Nephron progenitor cell (in vitro differentiated cells): Measurements from ENCODE around the gene L3HYPDH.

Experiments used
- DNase-seq: peaks from one replicate; pipeline ENCODE4 v3.0.0; 2021
- H3K27ac Mint-ChIP-seq: 2 replicates; pipeline ENCODE4 v1.8.0; 2021; ENCODE audit warnings: mild to moderate bottlenecking, moderate library complexity, mixed read lengths
- H3K27me3 Mint-ChIP-seq: 2 replicates; pipeline ENCODE4 v1.8.0; 2021; ENCODE audit warnings: mild to moderate bottlenecking, low read depth, mixed read lengths; ENCODE audit not compliant: poor library complexity
- H3K36me3 Mint-ChIP-seq: 2 replicates; pipeline ENCODE4 v1.8.0; 2021; ENCODE audit warnings: low read depth, mixed read lengths
- H3K4me1 Mint-ChIP-seq: 2 replicates; pipeline ENCODE4 v1.8.0; 2021; ENCODE audit warnings: mixed read lengths
- H3K4me3 Mint-ChIP-seq: 2 replicates; pipeline ENCODE4 v1.8.0; 2021; ENCODE audit warnings: mild to moderate bottlenecking, moderate library complexity, mixed read lengths
- H3K9me3 Mint-ChIP-seq: 2 replicates; pipeline ENCODE4 v1.8.0; 2021; ENCODE audit warnings: mild to moderate bottlenecking, moderate library complexity, mixed read lengths
- TF ChIP-seq, protein P1 (sequence below): fragments of 200-600 bp; sonication (generic); IDR thresholded peaks from 2 replicates; pipeline ENCODE4 v1.5.0; 2021; ENCODE audit warnings: antibody characterized with exemption

L3HYPDH gene

DNA sequence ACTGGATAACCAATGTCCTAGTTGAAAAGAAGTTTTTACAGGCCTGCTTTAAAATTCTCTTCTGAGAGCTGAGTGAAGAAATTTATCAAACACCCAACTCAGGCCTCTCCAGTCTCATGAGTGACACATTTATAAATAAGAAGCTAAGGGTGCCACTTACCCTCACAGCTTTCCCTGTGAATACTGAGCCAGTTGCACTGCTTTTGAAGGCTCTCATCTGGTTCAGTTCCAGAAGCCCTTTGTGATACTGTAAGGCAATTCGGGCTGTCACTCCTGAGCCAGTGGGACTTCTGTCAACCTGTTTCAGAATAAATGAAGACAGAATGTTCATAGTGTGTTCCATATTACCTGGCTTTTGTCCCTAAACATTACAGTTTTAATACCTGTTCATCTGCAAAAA lies 8.5 kb downstream of the L3HYPDH start:
- H3K4me3 Mint-ChIP-seq = no peak overlapping the region
- no peaks in the 10 kb centered on the region for H3K27me3 Mint-ChIP-seq
- H3K27ac Mint-ChIP-seq = no peak overlapping the region
- H3K9me3 Mint-ChIP-seq = no peaks in the 10 kb centered on the region
- DNase-seq = no peak
- H3K4me1 Mint-ChIP-seq = peaks cover 14% of the 10 kb centered on the region
- H3K36me3 Mint-ChIP-seq = peaks cover 31% of the 10 kb centered on the region
- TF ChIP-seq, protein P1, sequence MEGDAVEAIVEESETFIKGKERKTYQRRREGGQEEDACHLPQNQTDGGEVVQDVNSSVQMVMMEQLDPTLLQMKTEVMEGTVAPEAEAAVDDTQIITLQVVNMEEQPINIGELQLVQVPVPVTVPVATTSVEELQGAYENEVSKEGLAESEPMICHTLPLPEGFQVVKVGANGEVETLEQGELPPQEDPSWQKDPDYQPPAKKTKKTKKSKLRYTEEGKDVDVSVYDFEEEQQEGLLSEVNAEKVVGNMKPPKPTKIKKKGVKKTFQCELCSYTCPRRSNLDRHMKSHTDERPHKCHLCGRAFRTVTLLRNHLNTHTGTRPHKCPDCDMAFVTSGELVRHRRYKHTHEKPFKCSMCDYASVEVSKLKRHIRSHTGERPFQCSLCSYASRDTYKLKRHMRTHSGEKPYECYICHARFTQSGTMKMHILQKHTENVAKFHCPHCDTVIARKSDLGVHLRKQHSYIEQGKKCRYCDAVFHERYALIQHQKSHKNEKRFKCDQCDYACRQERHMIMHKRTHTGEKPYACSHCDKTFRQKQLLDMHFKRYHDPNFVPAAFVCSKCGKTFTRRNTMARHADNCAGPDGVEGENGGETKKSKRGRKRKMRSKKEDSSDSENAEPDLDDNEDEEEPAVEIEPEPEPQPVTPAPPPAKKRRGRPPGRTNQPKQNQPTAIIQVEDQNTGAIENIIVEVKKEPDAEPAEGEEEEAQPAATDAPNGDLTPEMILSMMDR = no peak

- no peaks in the 10 kb centered on the region for H3K9me3 Mint-ChIP-seq
- no peaks in the 10 kb centered on the region for H3K27me3 Mint-ChIP-seq
- H3K27ac Mint-ChIP-seq = no peak overlapping the region
- no peak overlapping the region for H3K4me3 Mint-ChIP-seq
- H3K4me1 Mint-ChIP-seq = no peaks in the 10 kb centered on the region
- H3K36me3 Mint-ChIP-seq = peaks cover 31% of the 10 kb centered on the region
- TF ChIP-seq, protein P1 = no peak
- no peak for DNase-seq
Measured at GRCh38 chr14:59474172-59474571, 10.0 kb downstream of the L3HYPDH start.

GRCh38 chr14:59465316-59466135 lies 18.7 kb downstream of the L3HYPDH start, which contains the start of gene GPR135:
Gene GPR135 (minus strand): TSS chr14:59465380. CDS start chr14:59465226, 154 bp downstream.
- Mint-ChIP-seq H3K36me3 (peaks cover 21% of the 10 kb centered on the region), H3K4me3 (peak within 1 kb of the TSS; percentile 86), H3K27ac (peak within 1 kb of the TSS; percentile 57), H3K27me3 (peaks cover 23% of the 10 kb centered on the region), H3K9me3 (no peaks in the 10 kb centered on the region), H3K4me1 (no peaks in the 10 kb centered on the region)
- no peak for DNase-seq
- TF ChIP-seq, protein P1 = no peak

GRCh38 chr14:59464486-59465315 lies 19.5 kb downstream of the L3HYPDH start:
- peak overlapping the region; percentile 86 for H3K4me3 Mint-ChIP-seq
- peak; percentile 91 for DNase-seq
- H3K27ac Mint-ChIP-seq = no peak overlapping the region

GRCh38 chr14:59463787-59464485 lies 20.3 kb downstream of the L3HYPDH start:
- H3K4me3 Mint-ChIP-seq = peak overlapping the region; percentile 86
- no peak for DNase-seq
- H3K27ac Mint-ChIP-seq = peak overlapping the region; percentile 57
- peaks cover 33% of the 10 kb centered on the region for H3K36me3 Mint-ChIP-seq
- TF ChIP-seq, protein P1 = no peak
- no peaks in the 10 kb centered on the region for H3K9me3 Mint-ChIP-seq
- H3K27me3 Mint-ChIP-seq = peaks cover 23% of the 10 kb centered on the region
- H3K4me1 Mint-ChIP-seq = no peaks in the 10 kb centered on the region

More at GRCh38 chr14:59464486-59465315, 19.5 kb downstream of the L3HYPDH start:
- TF ChIP-seq, protein P1 = no peak
- no peaks in the 10 kb centered on the region for H3K4me1 Mint-ChIP-seq
- peaks cover 29% of the 10 kb centered on the region for H3K36me3 Mint-ChIP-seq
- peaks cover 23% of the 10 kb centered on the region for H3K27me3 Mint-ChIP-seq
- no peaks in the 10 kb centered on the region for H3K9me3 Mint-ChIP-seq
